ENCODE measurements around the gene CDC16.

Gene CDC16

GRCh38 chr13:114285166-114285808 lies 50.6 kb downstream of the CDC16 start:
- Mint-ChIP-seq H3K9me3 (no peaks in the 10 kb centered on the region), H3K4me3 (no peak overlapping the region), H3K36me3 (ENCODE audit: low read depth) (peaks cover 18% of the 10 kb centered on the region), H3K27ac (no peak overlapping the region), H3K27me3 (ENCODE audit: low read depth) (no peaks in the 10 kb centered on the region), H3K4me1 (ENCODE audit: low read depth) (peaks cover 26% of the 10 kb centered on the region)

GRCh38 chr13:114286808-114287207 lies 52.1 kb downstream of the CDC16 start:
- Mint-ChIP-seq H3K4me3 (no peak overlapping the region), H3K27me3 (ENCODE audit: low read depth) (no peaks in the 10 kb centered on the region), H3K27ac (no peak overlapping the region), H3K4me1 (ENCODE audit: low read depth) (peaks cover 21% of the 10 kb centered on the region), H3K9me3 (no peaks in the 10 kb centered on the region), H3K36me3 (ENCODE audit: low read depth) (peaks cover 24% of the 10 kb centered on the region)

DNA sequence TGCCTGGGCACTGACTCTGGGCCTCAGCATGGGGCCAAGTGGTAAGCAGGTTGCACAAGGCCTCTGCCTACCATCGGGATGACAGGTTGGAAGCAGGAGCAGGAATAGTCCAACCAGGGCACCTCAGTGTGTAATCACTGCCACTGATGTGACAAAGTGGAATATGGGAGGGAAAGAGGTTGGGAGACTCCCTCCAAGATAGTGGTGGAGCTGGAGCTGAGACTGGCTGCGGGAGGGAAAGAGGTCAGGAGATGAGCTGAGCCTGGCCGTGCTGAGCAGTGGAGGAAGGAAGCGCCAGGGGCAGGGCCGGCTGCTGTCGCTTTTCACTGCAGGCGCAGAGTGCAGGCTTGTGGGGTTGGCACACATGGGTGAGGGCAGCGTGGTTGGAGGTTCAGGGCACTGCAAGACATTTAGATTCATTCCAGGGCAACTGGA lies 53.5 kb downstream of the CDC16 start:
- H3K27me3 Mint-ChIP-seq (ENCODE audit: low read depth): no peaks in the 10 kb centered on the region
- no peak overlapping the region for H3K4me3 Mint-ChIP-seq
- H3K36me3 Mint-ChIP-seq (ENCODE audit: low read depth): peaks cover 30% of the 10 kb centered on the region
- H3K4me1 Mint-ChIP-seq (ENCODE audit: low read depth): peaks cover 18% of the 10 kb centered on the region
- H3K9me3 Mint-ChIP-seq: no peaks in the 10 kb centered on the region
- peak overlapping the region; percentile 41 for H3K27ac Mint-ChIP-seq

GRCh38 chr13:114296448-114296847 lies 61.8 kb downstream of the CDC16 start:
- H3K36me3 Mint-ChIP-seq (ENCODE audit: low read depth): peaks cover 22% of the 10 kb centered on the region
- no peak overlapping the region for H3K4me3 Mint-ChIP-seq
- peaks cover 1% of the 10 kb centered on the region for H3K4me1 Mint-ChIP-seq (ENCODE audit: low read depth)
- H3K27ac Mint-ChIP-seq: no peak overlapping the region
- no peaks in the 10 kb centered on the region for H3K9me3 Mint-ChIP-seq
- no peaks in the 10 kb centered on the region for H3K27me3 Mint-ChIP-seq (ENCODE audit: low read depth)

DNA sequence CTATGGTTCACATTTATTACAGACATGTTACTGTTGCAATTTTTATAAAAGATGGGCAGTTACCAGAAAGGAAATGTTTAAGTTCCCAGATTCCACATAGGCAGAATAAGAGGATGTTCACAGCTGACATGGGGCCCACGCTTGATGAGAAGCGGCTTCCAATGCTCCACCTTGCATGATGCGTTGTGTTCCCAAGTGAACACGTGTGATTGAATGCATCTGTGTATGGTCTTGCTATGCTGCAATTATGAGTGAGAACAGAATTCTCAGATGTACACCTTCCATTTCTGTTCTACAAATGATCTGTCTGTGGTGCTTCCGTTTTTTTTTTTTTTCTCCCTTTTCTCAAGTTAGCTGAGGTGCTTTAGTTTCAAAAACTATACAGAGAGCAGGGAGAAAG lies 62.2 kb downstream of the CDC16 start:
- Mint-ChIP-seq H3K27ac (no peak overlapping the region), H3K4me3 (no peak overlapping the region), H3K4me1 (ENCODE audit: low read depth) (no peaks in the 10 kb centered on the region), H3K36me3 (ENCODE audit: low read depth) (peaks cover 20% of the 10 kb centered on the region), H3K9me3 (no peaks in the 10 kb centered on the region), H3K27me3 (ENCODE audit: low read depth) (no peaks in the 10 kb centered on the region)

- Mint-ChIP-seq H3K9me3 (no peaks in the 10 kb centered on the region), H3K36me3 (ENCODE audit: low read depth) (peaks cover 17% of the 10 kb centered on the region), H3K4me3 (no peak overlapping the region), H3K27ac (no peak overlapping the region), H3K27me3 (ENCODE audit: low read depth) (no peaks in the 10 kb centered on the region), H3K4me1 (ENCODE audit: low read depth) (no peaks in the 10 kb centered on the region)
Measured at GRCh38 chr13:114298866-114299265, 64.2 kb downstream of the CDC16 start.

DNA sequence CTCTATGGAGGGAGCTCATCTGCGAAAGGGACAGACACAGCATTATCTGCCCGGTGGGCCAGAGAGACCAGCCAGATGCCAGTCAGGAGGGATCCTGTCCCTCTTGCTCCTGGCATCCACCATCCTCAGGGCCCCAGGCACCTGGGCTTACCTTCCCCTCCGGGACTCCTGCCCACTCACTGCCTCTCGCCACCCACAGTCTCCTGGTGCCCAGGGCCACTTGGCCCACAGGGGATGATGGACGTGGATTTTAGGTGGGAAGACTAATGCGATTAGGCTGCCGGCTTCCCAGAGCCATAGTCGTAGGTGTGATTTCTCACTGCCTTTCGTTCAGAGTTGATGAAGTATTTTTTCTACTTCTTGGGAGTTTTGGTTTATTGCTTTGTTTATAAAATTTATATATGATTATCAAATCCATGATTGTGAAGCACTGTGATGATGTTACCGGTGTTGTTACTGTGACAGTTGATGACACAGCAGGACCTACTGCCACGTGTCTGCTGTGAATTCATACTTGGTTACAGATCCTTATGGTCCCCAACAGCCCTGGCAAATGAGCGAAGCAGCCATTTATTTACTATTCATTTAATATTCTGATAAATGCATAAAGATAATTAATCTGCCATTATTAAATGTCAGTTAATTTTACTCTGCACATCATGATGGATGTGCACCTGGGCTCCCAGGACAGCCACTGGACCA lies 65.1 kb downstream of the CDC16 start:
- no peaks in the 10 kb centered on the region for H3K4me1 Mint-ChIP-seq (ENCODE audit: low read depth)
- H3K9me3 Mint-ChIP-seq: no peaks in the 10 kb centered on the region
- H3K27me3 Mint-ChIP-seq (ENCODE audit: low read depth): no peaks in the 10 kb centered on the region
- no peak overlapping the region for H3K4me3 Mint-ChIP-seq
- peaks cover 17% of the 10 kb centered on the region for H3K36me3 Mint-ChIP-seq (ENCODE audit: low read depth)
- no peak overlapping the region for H3K27ac Mint-ChIP-seq

- Mint-ChIP-seq H3K27me3 (ENCODE audit: low read depth) (no peaks in the 10 kb centered on the region), H3K4me3 (no peak overlapping the region), H3K9me3 (no peaks in the 10 kb centered on the region), H3K4me1 (ENCODE audit: low read depth) (no peaks in the 10 kb centered on the region), H3K36me3 (ENCODE audit: low read depth) (peaks cover 18% of the 10 kb centered on the region), H3K27ac (no peak overlapping the region)
Measured at GRCh38 chr13:114303700-114304327, 69.1 kb downstream of the CDC16 start.

DNA sequence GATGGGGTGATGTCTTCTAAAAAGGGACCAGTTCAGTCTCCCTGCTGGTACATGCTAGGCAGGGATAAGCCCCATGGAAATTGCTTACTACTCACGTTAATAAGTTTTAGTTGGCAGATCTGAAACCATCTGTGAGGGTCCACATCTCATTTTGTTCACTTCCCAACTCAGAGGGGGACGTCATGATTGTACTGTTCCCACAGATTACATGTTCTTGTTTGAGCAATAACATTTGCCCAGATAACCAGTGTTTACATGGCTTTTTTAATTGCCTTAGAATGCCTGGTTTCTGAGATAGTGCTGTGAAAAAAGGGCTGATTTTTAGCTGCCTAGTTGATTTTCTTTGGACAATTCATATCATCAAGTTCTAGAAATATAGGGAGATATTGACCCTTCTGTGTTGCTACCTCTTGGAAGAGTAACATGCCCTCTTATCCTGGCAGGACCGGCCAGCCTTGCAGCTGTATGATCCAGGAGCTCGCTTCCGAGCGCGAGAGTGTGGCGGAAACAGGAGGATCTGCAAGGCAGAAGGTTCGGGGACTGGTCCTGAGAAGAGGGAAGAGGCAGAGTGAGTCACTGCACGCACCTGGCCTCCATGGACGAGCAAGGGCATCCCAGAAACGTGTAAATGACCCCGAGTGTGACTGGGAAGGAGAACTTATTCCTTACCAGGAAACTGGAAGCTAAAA lies 69.8 kb downstream of the CDC16 start:
- H3K27me3 Mint-ChIP-seq (ENCODE audit: low read depth): no peaks in the 10 kb centered on the region
- no peak overlapping the region for H3K4me3 Mint-ChIP-seq
- H3K4me1 Mint-ChIP-seq (ENCODE audit: low read depth): no peaks in the 10 kb centered on the region
- peaks cover 14% of the 10 kb centered on the region for H3K36me3 Mint-ChIP-seq (ENCODE audit: low read depth)
- H3K9me3 Mint-ChIP-seq: no peaks in the 10 kb centered on the region
- H3K27ac Mint-ChIP-seq: no peak overlapping the region

DNA sequence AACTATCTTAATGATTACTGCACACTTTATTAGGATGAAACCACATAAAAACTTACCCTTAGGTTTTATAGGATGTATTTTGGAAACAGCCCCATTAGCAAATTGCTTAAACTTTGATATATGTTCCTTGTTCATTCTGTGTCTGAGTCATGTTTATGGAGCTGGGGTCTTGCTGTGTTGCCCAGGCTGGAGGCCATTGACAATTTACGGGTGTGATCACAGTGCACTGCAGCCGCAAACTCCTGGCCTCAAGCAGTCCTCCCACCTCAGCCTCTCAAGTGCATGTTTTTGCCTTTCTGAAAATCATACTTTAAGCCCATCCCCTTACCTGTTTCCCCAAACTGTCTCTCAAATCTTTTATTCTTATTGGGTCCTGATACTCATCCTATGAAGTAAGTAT lies 74.4 kb downstream of the CDC16 start:
- Mint-ChIP-seq H3K4me1 (ENCODE audit: low read depth) (peaks cover 12% of the 10 kb centered on the region), H3K27ac (no peak overlapping the region), H3K9me3 (no peaks in the 10 kb centered on the region), H3K4me3 (no peak overlapping the region), H3K36me3 (ENCODE audit: low read depth) (peaks cover 7% of the 10 kb centered on the region), H3K27me3 (ENCODE audit: low read depth) (no peaks in the 10 kb centered on the region)

GRCh38 chr13:114309806-114310410 lies 75.2 kb downstream of the CDC16 start:
- no peak overlapping the region for H3K4me3 Mint-ChIP-seq
- H3K36me3 Mint-ChIP-seq (ENCODE audit: low read depth): peaks cover 9% of the 10 kb centered on the region
- H3K4me1 Mint-ChIP-seq (ENCODE audit: low read depth): peaks cover 14% of the 10 kb centered on the region

DNA sequence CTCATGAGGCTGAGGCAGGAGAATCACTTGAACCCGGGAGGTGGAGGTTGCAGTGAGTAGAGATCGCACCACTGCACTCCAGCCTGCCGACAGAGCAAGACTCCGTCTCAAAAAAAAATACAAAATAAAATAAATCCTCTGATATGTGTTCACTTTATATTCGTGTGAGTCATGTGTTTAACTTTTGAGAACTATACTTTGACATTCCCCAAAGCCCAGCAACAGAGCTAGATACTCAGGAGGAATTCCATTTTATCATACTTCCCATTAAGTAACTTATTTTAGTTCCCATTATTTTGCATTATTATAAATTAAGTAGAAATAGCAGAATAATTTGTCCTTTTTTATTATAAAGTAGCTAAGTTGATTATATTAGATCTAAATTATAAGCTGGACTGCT lies 76.3 kb downstream of the CDC16 start:
- peaks cover 14% of the 10 kb centered on the region for H3K36me3 Mint-ChIP-seq (ENCODE audit: low read depth)
- no peak overlapping the region for H3K27ac Mint-ChIP-seq
- H3K4me1 Mint-ChIP-seq (ENCODE audit: low read depth): peaks cover 21% of the 10 kb centered on the region
- H3K9me3 Mint-ChIP-seq: no peaks in the 10 kb centered on the region
- no peaks in the 10 kb centered on the region for H3K27me3 Mint-ChIP-seq (ENCODE audit: low read depth)
- H3K4me3 Mint-ChIP-seq: no peak overlapping the region

More at GRCh38 chr13:114309806-114310410, 75.2 kb downstream of the CDC16 start:
- Mint-ChIP-seq H3K27ac (no peak overlapping the region), H3K27me3 (ENCODE audit: low read depth) (no peaks in the 10 kb centered on the region), H3K9me3 (no peaks in the 10 kb centered on the region)

- no peaks in the 10 kb centered on the region for H3K27me3 Mint-ChIP-seq (ENCODE audit: low read depth)
- H3K27ac Mint-ChIP-seq: no peak overlapping the region
- peaks cover 21% of the 10 kb centered on the region for H3K4me1 Mint-ChIP-seq (ENCODE audit: low read depth)
- H3K9me3 Mint-ChIP-seq: no peaks in the 10 kb centered on the region
- H3K4me3 Mint-ChIP-seq: no peak overlapping the region
- peaks cover 12% of the 10 kb centered on the region for H3K36me3 Mint-ChIP-seq (ENCODE audit: low read depth)
Measured at GRCh38 chr13:114311387-114311786, 76.7 kb downstream of the CDC16 start.

- Mint-ChIP-seq H3K27me3 (ENCODE audit: low read depth) (no peaks in the 10 kb centered on the region), H3K36me3 (ENCODE audit: low read depth) (peaks cover 11% of the 10 kb centered on the region), H3K4me3 (no peak overlapping the region), H3K27ac (no peak overlapping the region), H3K4me1 (ENCODE audit: low read depth) (peaks cover 25% of the 10 kb centered on the region), H3K9me3 (no peaks in the 10 kb centered on the region)
Measured at GRCh38 chr13:114311908-114312307, 77.2 kb downstream of the CDC16 start.
